ENCODE data around the gene FGGY. TPM values are rescaled to one million over a fixed set of nuclear protein-coding genes. Genes with fewer than 3 reads are reported as not detected.

Gene FGGY
- total RNA-seq, 2 donors from 2014 or later: 16.0 to 21.8 TPM

DNA sequence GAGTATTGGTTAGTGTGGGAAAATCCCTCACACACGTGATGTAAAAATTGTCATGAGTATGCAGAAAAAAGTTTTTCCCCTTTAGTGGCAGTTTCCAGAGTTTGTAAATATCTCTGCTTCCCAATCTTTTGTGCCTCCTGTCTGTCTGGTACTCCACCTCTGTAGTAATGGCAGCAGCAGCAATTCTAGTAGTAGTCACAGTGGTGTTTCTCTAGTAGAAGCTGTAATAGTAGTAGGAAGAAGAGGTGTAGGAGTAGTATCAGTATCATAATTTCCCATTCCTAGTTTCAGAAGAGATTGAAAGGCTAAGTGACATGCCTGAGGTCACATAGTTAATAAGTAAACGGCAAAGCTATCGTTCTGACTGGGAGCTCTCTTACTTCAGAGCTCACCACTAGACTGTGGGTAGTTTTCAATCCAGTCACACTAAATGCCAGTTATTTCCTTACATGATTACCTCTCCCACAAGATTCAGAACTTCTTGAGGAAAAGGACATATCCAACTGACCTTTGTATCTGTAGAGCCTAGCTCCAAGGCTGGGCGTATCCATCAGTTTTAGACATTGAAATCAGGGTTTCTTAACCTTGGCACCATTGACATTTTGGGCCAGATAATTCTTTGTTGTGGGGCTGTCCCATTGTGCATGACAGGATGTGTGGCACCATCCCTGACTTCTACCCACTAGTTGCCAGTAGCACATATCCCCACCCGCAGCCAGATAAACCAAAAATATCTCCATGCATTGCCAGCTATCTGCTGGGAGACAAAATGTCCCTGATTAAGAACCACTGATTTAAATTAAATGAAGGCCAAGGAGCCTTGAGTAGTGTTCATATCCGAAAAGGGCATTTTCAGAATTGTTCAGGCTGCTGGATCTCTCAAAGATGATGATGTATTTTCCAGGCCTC lies 135.9 kb downstream of the FGGY start:
- H3K4me3 ChIP-seq: no peak overlapping the region
- H3K9me3 ChIP-seq: no peaks in the 10 kb centered on the region
- H3K36me3 ChIP-seq: no peaks in the 10 kb centered on the region
- DNase-seq (ENCODE audit: low spot score): no peak
- H3K27ac ChIP-seq: peak overlapping the region in 1 of 2 donors; percentile 30
- peaks cover 0 to 14% of the 10 kb centered on the region in 2 donors for H3K4me1 ChIP-seq
- H3K27me3 ChIP-seq: no peaks in the 10 kb centered on the region
- TF ChIP-seq, protein P1, sequence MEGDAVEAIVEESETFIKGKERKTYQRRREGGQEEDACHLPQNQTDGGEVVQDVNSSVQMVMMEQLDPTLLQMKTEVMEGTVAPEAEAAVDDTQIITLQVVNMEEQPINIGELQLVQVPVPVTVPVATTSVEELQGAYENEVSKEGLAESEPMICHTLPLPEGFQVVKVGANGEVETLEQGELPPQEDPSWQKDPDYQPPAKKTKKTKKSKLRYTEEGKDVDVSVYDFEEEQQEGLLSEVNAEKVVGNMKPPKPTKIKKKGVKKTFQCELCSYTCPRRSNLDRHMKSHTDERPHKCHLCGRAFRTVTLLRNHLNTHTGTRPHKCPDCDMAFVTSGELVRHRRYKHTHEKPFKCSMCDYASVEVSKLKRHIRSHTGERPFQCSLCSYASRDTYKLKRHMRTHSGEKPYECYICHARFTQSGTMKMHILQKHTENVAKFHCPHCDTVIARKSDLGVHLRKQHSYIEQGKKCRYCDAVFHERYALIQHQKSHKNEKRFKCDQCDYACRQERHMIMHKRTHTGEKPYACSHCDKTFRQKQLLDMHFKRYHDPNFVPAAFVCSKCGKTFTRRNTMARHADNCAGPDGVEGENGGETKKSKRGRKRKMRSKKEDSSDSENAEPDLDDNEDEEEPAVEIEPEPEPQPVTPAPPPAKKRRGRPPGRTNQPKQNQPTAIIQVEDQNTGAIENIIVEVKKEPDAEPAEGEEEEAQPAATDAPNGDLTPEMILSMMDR (IDR thresholded peaks at IDR 0.05): no peak

DNA sequence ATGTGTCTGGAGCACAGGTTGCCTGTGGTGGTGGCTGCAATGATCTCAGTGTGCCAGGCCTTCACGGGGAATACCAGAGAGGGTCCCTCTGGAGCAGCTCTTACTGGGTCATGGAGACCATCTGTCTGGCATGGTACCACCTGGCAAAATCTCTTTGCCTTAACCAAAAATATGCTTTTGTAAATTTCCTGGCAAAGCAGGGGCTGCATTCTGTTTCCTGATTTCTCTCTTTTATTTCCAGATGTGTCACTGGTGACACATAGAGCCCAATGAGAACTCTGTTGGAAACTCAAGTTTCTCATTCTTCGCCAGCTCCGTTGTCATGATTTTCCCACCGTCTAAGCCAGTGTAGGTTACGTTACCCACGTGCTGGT lies 136.5 kb downstream of the FGGY start:
- TF ChIP-seq, protein P1 (IDR thresholded peaks at IDR 0.05): no peak
- Histone ChIP-seq H3K27me3 (no peaks in the 10 kb centered on the region), H3K4me1 (peaks cover 0 to 14% of the 10 kb centered on the region in 2 donors), H3K9me3 (no peaks in the 10 kb centered on the region), H3K36me3 (no peaks in the 10 kb centered on the region), H3K4me3 (no peak overlapping the region), H3K27ac (peak overlapping the region in 1 of 2 donors; percentile 30)
- no peak for DNase-seq (ENCODE audit: low spot score)

DNA sequence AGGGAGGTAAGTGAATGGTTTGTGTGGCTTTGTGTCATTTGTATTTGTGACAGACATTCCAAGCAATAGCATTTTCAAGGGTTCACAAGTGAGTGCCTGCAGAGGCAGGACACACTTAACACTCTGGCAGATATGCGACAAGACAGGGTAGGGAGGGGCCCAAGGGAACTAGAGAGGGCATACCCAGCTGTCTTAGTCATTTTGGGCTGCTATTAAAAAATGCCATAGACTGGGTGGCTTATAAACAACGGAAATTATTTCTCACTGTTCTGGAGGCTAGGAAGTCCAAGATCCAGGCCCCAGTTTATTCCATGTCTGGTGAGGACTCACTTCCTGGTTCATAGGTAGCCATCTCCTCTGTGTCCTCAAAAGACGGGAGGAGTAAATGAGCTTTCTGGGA lies 137.4 kb downstream of the FGGY start:
- H3K4me1 ChIP-seq: peaks cover 0 to 14% of the 10 kb centered on the region in 2 donors
- TF ChIP-seq, protein P1 (IDR thresholded peaks at IDR 0.05): no peak
- no peaks in the 10 kb centered on the region for H3K36me3 ChIP-seq
- H3K9me3 ChIP-seq: no peaks in the 10 kb centered on the region
- DNase-seq (ENCODE audit: low spot score): no peak
- H3K27ac ChIP-seq: no peak overlapping the region
- H3K4me3 ChIP-seq: no peak overlapping the region
- H3K27me3 ChIP-seq: no peaks in the 10 kb centered on the region

DNA sequence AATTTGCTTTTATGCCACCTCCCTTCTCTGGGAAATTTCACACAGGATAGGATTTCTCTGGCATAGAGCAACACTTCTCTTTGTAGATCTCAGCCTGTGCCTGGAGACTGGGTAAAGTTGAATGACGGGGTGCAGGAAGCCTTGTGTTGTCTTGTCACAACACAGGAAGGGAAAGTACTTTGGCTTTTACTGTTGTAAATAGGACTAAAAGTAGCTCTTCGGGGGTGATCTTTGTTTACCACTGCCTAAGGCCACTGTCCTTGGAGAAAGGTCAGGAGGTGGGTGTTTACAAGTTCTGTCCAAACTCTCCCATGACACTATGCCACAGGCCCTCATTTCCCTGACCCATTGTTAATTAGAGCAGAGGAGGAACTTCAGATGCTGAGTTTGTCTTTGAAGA lies 139.7 kb downstream of the FGGY start:
- no peak for DNase-seq (ENCODE audit: low spot score)

DNA sequence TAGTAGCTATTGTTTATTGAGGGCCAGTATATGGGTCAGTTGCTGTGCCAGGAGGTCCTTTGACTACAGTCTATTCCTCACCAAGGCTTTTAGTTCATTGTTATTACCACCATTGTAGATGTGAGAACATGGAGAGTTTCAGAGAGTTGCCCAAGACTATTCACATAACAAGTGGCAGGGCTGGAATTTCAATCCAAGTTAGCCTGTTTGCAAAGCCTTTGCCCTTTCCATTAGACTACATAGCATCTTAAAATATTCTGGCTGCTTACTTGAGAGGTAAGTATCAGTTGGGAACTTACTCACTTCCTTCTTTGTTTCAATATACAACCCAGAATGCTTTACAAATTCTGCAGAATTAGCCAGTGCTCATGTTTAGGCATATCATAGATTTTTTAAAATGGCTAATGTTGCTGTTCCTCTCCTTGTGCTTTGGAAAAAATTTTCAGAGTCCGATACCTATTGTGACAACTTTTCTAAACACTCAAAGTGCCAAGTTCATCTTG lies 141.2 kb downstream of the FGGY start:
- no peak for DNase-seq (ENCODE audit: low spot score)
- no peaks in the 10 kb centered on the region for H3K27me3 ChIP-seq
- no peaks in the 10 kb centered on the region for H3K9me3 ChIP-seq
- TF ChIP-seq, protein P1 (IDR thresholded peaks at IDR 0.05): no peak
- H3K27ac ChIP-seq: no peak overlapping the region
- peaks cover 0 to 12% of the 10 kb centered on the region in 2 donors for H3K4me1 ChIP-seq
- H3K4me3 ChIP-seq: no peak overlapping the region
- H3K36me3 ChIP-seq: no peaks in the 10 kb centered on the region

More for the DNA sequence above, 139.7 kb downstream of the FGGY start:
- H3K27me3 ChIP-seq: no peaks in the 10 kb centered on the region
- H3K27ac ChIP-seq: no peak overlapping the region
- H3K9me3 ChIP-seq: no peaks in the 10 kb centered on the region
- no peak overlapping the region for H3K4me3 ChIP-seq
- peaks cover 0 to 14% of the 10 kb centered on the region in 2 donors for H3K4me1 ChIP-seq
- no peaks in the 10 kb centered on the region for H3K36me3 ChIP-seq
- TF ChIP-seq, protein P1 (IDR thresholded peaks at IDR 0.05): no peak
